Nucleus accumbens (tissue), 56 donors: ENCODE measurements around the gene CENPO.

Experiments used
- DNase-seq, 56 donors: peaks; one replicate each; lab custom pipeline; 2025; lab: John Stamatoyannopoulos, UW

Gene CENPO

DNA sequence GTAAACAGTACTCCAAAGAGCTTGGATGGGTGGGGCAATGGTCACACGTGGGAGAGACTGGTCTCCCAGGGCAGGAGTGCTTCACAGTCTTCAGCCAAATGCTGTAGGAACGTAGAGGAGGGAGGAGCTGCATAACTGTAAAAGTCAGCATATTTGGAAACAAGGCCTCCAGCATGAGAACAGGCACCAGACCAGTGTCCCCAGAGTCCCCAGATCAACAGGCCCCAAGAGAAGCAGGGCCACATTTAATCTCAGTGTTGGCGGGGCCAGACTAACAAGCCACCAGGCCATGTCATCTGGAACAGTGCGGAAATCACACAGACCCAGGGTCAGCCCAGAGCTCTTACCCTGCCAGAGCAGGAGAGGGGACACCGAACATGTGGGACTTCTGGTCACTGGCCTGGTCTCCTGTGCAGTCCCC is 63.6 kb downstream of the CENPO start:
- no peak for DNase-seq

- DNase-seq = no peak
Observed at GRCh38 chr2:24857746-24858145, 64.5 kb downstream of the CENPO start.

- peak in 10 of 56 donors; percentile 11 to 43 (median 22) for DNase-seq
Observed at GRCh38 chr2:24858996-24859395, 65.8 kb downstream of the CENPO start.

GRCh38 chr2:24859968-24860600 is 66.9 kb downstream of the CENPO start:
- peak in 11 of 56 donors; percentile 9 to 52 (median 28) for DNase-seq

DNA sequence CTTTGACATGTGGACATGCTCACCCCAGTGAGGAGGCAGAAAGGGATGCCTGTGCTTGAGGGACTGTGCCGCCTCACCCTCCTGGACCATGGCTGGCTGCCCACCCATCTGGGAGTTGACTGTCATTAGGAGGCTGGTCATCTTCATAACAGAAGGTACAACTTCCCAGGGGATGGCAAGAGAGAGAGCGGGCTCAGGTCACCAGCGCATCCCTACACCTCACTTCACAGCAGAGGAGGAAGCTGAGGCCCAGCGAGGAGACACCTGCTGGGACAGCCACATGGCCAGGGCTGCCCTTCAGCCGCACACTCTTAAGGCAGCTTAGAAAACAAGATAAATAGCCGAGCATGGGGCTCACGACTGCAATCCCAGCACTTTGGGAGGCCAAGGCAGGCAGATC is 67.4 kb downstream of the CENPO start:
- DNase-seq = no peak

GRCh38 chr2:24861500-24861899 is 68.3 kb downstream of the CENPO start:
- DNase-seq = no peak

DNA sequence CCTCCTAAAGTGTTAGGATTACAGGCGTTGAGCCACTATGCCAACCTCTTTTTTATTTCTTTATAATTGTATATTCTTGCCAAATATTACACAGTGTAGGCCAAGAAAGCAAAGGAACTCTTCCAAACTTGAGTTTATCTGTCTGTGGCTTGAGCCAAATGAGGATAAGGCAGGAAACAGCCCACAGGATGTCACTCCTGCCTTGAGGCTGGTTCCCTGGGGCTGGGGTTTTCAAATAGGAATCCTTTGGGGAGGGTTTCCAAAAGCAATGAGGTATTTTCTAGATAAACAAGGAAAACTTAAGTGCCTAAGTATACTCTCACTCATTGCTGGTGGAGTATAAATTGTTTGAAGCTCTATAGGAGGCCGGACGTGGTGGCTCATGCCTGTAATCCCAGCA is 70.4 kb downstream of the CENPO start:
- no peak for DNase-seq

DNA sequence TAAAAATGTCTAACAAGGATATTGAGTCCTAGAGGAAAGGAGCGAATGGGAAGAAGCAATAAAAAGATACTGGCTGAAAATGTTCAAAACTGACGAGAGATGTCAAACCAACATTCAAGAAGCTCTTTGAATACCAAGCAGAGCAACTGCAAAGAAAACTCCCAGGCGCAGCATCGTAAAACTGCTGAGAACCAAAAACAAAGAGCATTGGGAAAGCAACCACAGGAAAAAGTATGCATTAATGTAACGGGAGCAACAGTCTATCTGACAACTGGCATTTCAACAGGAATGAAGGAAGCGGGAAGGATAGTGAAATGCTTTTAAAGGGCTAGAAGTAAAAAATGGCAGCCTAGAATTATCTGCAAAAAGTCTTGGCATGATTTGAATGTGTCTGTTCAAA is 73.7 kb downstream of the CENPO start:
- no peak for DNase-seq

GRCh38 chr2:24870440-24870839 is 77.2 kb downstream of the CENPO start:
- DNase-seq = no peak

GRCh38 chr2:24870891-24871705 is 77.9 kb downstream of the CENPO start:
- no peak for DNase-seq

GRCh38 chr2:24871852-24872333 is 78.7 kb downstream of the CENPO start:
- no peak for DNase-seq
